Mesenchymal stem cell (in vitro differentiated cells and primary cell): ENCODE data around the gene ARMC8.

Experiments
- DNase-seq: peaks from one replicate; pipeline ENCODE4 v3.0.0-alpha.2; 2013
- H2AFZ ChIP-seq: one replicate; pipeline ENCODE4 v1.6.1; 2013; ENCODE audit warnings: low read depth, mild to moderate bottlenecking, control low read depth, inconsistent platforms, low read length, moderate library complexity
- H2AK5ac ChIP-seq: 2 replicates; pipeline ENCODE4 v1.6.1; 2013; ENCODE audit warnings: low read length, moderate library complexity, mild to moderate bottlenecking, inconsistent platforms; ENCODE audit not compliant: severe bottlenecking
- H2BK120ac ChIP-seq: one replicate; pipeline ENCODE4 v1.6.1; 2013; ENCODE audit warnings: low read depth, mild to moderate bottlenecking, inconsistent platforms, low read length, moderate library complexity
- H2BK12ac ChIP-seq, 2 experiments: one replicate each; pipeline ENCODE4 v1.6.1; 2013; ENCODE audit warnings: inconsistent platforms in 2 of 2, low read length in 2 of 2, mild to moderate bottlenecking in 2 of 2, moderate library complexity in 2 of 2, control low read depth in 1 of 2
- H2BK15ac ChIP-seq: one replicate; pipeline ENCODE4 v1.6.1; 2013; ENCODE audit warnings: mild to moderate bottlenecking, low read depth, inconsistent platforms; ENCODE audit not compliant: poor library complexity, severe bottlenecking
- H2BK5ac ChIP-seq: 2 replicates; pipeline ENCODE4 v1.6.1; 2013; ENCODE audit warnings: low read depth, mild to moderate bottlenecking, low read length, control low read depth, inconsistent platforms; ENCODE audit not compliant: poor library complexity, severe bottlenecking
- H3K14ac ChIP-seq, 2 experiments: one replicate each; pipeline ENCODE4 v1.6.1; 2013; ENCODE audit warnings: inconsistent platforms in 2 of 2, low read length in 2 of 2, control low read depth in 1 of 2, mild to moderate bottlenecking in 1 of 2, moderate library complexity in 1 of 2
- H3K18ac ChIP-seq, 2 experiments: one replicate each; pipeline ENCODE4 v1.6.1; 2013; ENCODE audit warnings: inconsistent platforms in 2 of 2, low read length in 2 of 2, control low read depth in 1 of 2, low read depth in 1 of 2, mild to moderate bottlenecking in 1 of 2
- H3K23ac ChIP-seq, 2 experiments: one replicate each; pipeline ENCODE4 v1.6.1; 2013; ENCODE audit warnings: inconsistent platforms in 2 of 2, low read length in 2 of 2, mild to moderate bottlenecking in 2 of 2, moderate library complexity in 2 of 2, control low read depth in 1 of 2
- H3K27ac ChIP-seq: 2 replicates; pipeline ENCODE4 v1.5.1; 2013; ENCODE audit warnings: mild to moderate bottlenecking, moderate library complexity, low read length, control low read depth, inconsistent platforms; ENCODE audit not compliant: poor library complexity, severe bottlenecking
- H3K27me3 ChIP-seq, 2 experiments: 2 replicates each; pipeline versions ENCODE4 v1.6.1 to v1.7.0; 2013; ENCODE audit warnings: low read length in 2 of 2, mild to moderate bottlenecking in 2 of 2, moderate library complexity in 2 of 2, control low read depth in 1 of 2, inconsistent platforms in 1 of 2; ENCODE audit not compliant: control insufficient read depth in 1 of 2, insufficient read depth in 1 of 2
- H3K36me3 ChIP-seq, 2 experiments: 2 replicates each; pipeline versions ENCODE4 v1.6.1 to v1.7.0; 2013; ENCODE audit warnings: low read length in 2 of 2, control low read depth in 1 of 2, inconsistent platforms in 1 of 2, low read depth in 1 of 2, mild to moderate bottlenecking in 1 of 2; ENCODE audit not compliant: insufficient read depth in 2 of 2, control insufficient read depth in 1 of 2
- H3K4ac ChIP-seq, 2 experiments: one replicate each; pipeline ENCODE4 v1.6.1; 2013; ENCODE audit warnings: inconsistent platforms in 2 of 2, low read length in 2 of 2, mild to moderate bottlenecking in 2 of 2, moderate library complexity in 2 of 2, control low read depth in 1 of 2, low read depth in 1 of 2
- H3K4me1 ChIP-seq: 2 replicates; pipeline ENCODE4 v1.6.1; 2013; ENCODE audit warnings: low read depth, low read length, control low read depth; ENCODE audit not compliant: control insufficient read depth, insufficient read depth
- H3K4me2 ChIP-seq: 2 replicates; pipeline ENCODE4 v1.6.1; 2013; ENCODE audit warnings: low read length, mild to moderate bottlenecking, inconsistent platforms; ENCODE audit not compliant: poor library complexity, severe bottlenecking
- H3K4me3 ChIP-seq, 2 experiments: 2 replicates each; pipeline versions ENCODE4 v1.5.1 to v1.7.0; 2013; ENCODE audit warnings: low read length in 2 of 2, mild to moderate bottlenecking in 2 of 2, control low read depth in 1 of 2, low read depth in 1 of 2; ENCODE audit not compliant: insufficient read depth in 1 of 2
- H3K79me1 ChIP-seq: replicated peaks from 2 replicates; pipeline ENCODE4 v1.6.1; 2013; ENCODE audit warnings: mild to moderate bottlenecking, control low read depth, low read length, inconsistent platforms; ENCODE audit not compliant: poor library complexity, severe bottlenecking
- H3K9ac ChIP-seq: 2 replicates; pipeline ENCODE4 v1.7.0; 2013; ENCODE audit warnings: mild to moderate bottlenecking, low read length, moderate library complexity
- H3K9me3 ChIP-seq: 2 replicates; pipeline ENCODE4 v1.7.0; 2013; ENCODE audit warnings: mild to moderate bottlenecking, low read length; ENCODE audit not compliant: control insufficient read depth
- H4K8ac ChIP-seq: one replicate; pipeline ENCODE4 v1.6.1; 2013; ENCODE audit warnings: inconsistent platforms, mild to moderate bottlenecking, low read length, moderate library complexity
- H4K91ac ChIP-seq: one replicate; pipeline ENCODE4 v1.6.1; 2013; ENCODE audit warnings: mild to moderate bottlenecking, low read length, inconsistent platforms
- WGBS: methylation state at CpG from one replicate; pipeline ENCODE4 v1.1.7; 2013; ENCODE audit warnings: mixed read lengths; 5-methylcytosine and 5-hydroxymethylcytosine counted together

ARMC8 gene

GRCh38 chr3:138180375-138181029, 6.6 kb upstream of the ARMC8 start:
- Histone ChIP-seq H3K4me2 (no peak overlapping the region), H3K27ac (no peak overlapping the region), H4K8ac (no peak overlapping the region), H3K18ac (no peak overlapping the region), H3K14ac (no peak overlapping the region), H4K91ac (no peak overlapping the region), H2AK5ac (no peak overlapping the region), H3K9me3 (no peaks in the 10 kb centered on the region), H3K23ac (no peak overlapping the region), H3K4ac (no peak overlapping the region), H3K4me3 (no peak overlapping the region), H2BK5ac (no peak overlapping the region), H3K9ac (no peak overlapping the region), H2BK120ac (no peak overlapping the region), H3K79me1 (no peaks in the 10 kb centered on the region), H2BK12ac (no peak overlapping the region), H3K27me3 (peaks cover 0 to 4% of the 10 kb centered on the region in 2 experiments), H3K36me3 (no peaks in the 10 kb centered on the region), H2AFZ (no peak overlapping the region), H3K4me1 (no peaks in the 10 kb centered on the region), H2BK15ac (no peak overlapping the region)
- WGBS, result no CpG with 5 or more reads among the region's 2 CpGs
- DNase-seq, result peak; percentile 36

GRCh38 chr3:138184994-138185393, 2.1 kb upstream of the ARMC8 start:
- DNase-seq, result peak; percentile 35
- no peak overlapping the region for H4K8ac ChIP-seq
- H3K14ac ChIP-seq, result no peak overlapping the region
- H3K4me2 ChIP-seq, result no peak overlapping the region
- no peak overlapping the region for H3K4me3 ChIP-seq
- H2BK15ac ChIP-seq, result no peak overlapping the region
- H3K23ac ChIP-seq, result no peak overlapping the region
- H2BK120ac ChIP-seq, result no peak overlapping the region
- no peaks in the 10 kb centered on the region for H3K79me1 ChIP-seq
- H3K18ac ChIP-seq, result no peak overlapping the region
- no peak overlapping the region for H2BK12ac ChIP-seq
- H3K4ac ChIP-seq, result no peak overlapping the region
- H3K36me3 ChIP-seq, result peaks cover 0 to 5% of the 10 kb centered on the region in 2 experiments
- no peak overlapping the region for H2BK5ac ChIP-seq
- no peaks in the 10 kb centered on the region for H3K4me1 ChIP-seq
- H3K9ac ChIP-seq, result no peak overlapping the region
- no peak overlapping the region for H3K27ac ChIP-seq
- 45% methylated on average over 3 of the region's 3 CpGs for WGBS
- H2AK5ac ChIP-seq, result no peak overlapping the region
- no peak overlapping the region for H4K91ac ChIP-seq
- H2AFZ ChIP-seq, result no peak overlapping the region
- H3K27me3 ChIP-seq, result peaks cover 0 to 2% of the 10 kb centered on the region in 2 experiments
- no peaks in the 10 kb centered on the region for H3K9me3 ChIP-seq

- Histone ChIP-seq H2BK15ac (no peak overlapping the region), H3K4me3 (peak overlapping the region in 1 of 2 experiments; percentile 94), H3K4ac (peak overlapping the region in 1 of 2 experiments; percentile 50), H3K4me2 (no peak overlapping the region), H3K9ac (peak overlapping the region; percentile 98), H2AK5ac (no peak overlapping the region), H4K8ac (no peak overlapping the region), H3K18ac (no peak overlapping the region), H3K14ac (no peak overlapping the region), H3K79me1 (no peaks in the 10 kb centered on the region), H3K36me3 (peaks cover 0 to 11% of the 10 kb centered on the region in 2 experiments), H2BK120ac (no peak overlapping the region), H3K27me3 (no peaks in the 10 kb centered on the region), H3K27ac (no peak overlapping the region), H3K4me1 (no peaks in the 10 kb centered on the region), H2BK5ac (no peak overlapping the region), H4K91ac (no peak overlapping the region), H3K23ac (no peak overlapping the region), H2AFZ (peak overlapping the region; percentile 49), H2BK12ac (peak overlapping the region in 1 of 2 experiments; percentile 31), H3K9me3 (no peaks in the 10 kb centered on the region)
- no peak for DNase-seq
- 92% methylated on average over 2 of the region's 2 CpGs for WGBS
These were observed 880 bp upstream of the ARMC8 start for GRCh38 chr3:138186221-138186620.

GRCh38 chr3:138186803-138187295, 252 bp upstream of the ARMC8 start:
- Histone ChIP-seq H3K79me1 (no peaks in the 10 kb centered on the region), H3K18ac (no peak overlapping the region), H3K14ac (no peak overlapping the region), H2AK5ac (no peak overlapping the region), H2AFZ (peak overlapping the region; percentile 83), H3K4me2 (peak overlapping the region; percentile 58), H2BK15ac (no peak overlapping the region), H3K36me3 (peaks cover 0 to 15% of the 10 kb centered on the region in 2 experiments), H3K4me3 (peak overlapping the region; percentile 91 to 94), H3K23ac (no peak overlapping the region), H3K4me1 (no peaks in the 10 kb centered on the region), H3K4ac (no peak overlapping the region), H4K91ac (no peak overlapping the region), H2BK5ac (no peak overlapping the region), H3K9me3 (no peaks in the 10 kb centered on the region), H4K8ac (no peak overlapping the region), H2BK120ac (no peak overlapping the region), H3K9ac (peak overlapping the region; percentile 98), H3K27me3 (no peaks in the 10 kb centered on the region), H2BK12ac (no peak overlapping the region), H3K27ac (peak overlapping the region; percentile 98)
- no peak for DNase-seq
- WGBS, result under 1% methylated on average over 22 of the region's 25 CpGs
